GM20000 (cell line): Measurements from ENCODE around the gene ITGB1.

Experiments
- DNase-seq: peaks from one replicate; pipeline ENCODE4 v3.0.0; 2012; ENCODE audit warnings: low spot score
- CTCF ChIP-seq: IDR thresholded peaks from 2 replicates; pipeline ENCODE4 v1.5.1; 2012; ENCODE audit warnings: mild to moderate bottlenecking, control low read depth; ENCODE audit errors: extremely low read depth, missing control alignments

ITGB1 gene

DNA sequence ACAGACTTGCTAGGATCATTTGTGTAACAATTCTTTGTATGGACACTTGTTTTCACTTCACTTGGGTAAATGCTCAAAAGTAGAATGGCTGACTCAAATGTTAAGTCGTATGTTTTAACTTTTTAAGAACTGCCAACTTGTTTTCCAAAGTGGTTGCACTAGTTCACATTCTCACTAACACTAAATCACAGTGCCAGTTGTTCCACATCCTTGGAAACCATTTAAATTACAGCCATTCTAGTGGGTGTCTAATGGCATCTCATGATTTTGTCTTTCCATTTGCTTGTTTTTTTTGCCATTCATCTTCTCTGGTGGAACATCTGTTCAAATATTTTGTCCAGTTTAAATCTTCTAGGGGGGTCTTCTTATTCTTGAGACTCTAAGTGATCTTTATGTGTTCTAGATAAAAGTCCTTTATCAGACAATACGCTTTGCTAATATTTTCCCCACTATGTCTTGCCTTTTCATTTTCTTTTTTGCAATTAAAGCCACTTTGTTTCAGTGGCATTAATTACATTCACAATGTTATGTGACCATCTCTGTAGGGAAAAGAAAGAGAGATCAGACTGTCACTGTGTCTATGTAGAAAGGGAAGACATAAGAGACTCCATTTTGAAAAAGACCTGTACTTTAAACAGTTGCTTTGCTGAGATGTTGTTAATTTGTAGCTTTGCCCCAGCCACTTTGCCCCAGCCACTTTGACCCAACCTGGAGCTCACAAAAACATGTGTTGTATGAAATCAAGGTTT lies 63.9 kb downstream of the ITGB1 start:
- no peak for DNase-seq
- TF ChIP-seq CTCF: no peak

DNA sequence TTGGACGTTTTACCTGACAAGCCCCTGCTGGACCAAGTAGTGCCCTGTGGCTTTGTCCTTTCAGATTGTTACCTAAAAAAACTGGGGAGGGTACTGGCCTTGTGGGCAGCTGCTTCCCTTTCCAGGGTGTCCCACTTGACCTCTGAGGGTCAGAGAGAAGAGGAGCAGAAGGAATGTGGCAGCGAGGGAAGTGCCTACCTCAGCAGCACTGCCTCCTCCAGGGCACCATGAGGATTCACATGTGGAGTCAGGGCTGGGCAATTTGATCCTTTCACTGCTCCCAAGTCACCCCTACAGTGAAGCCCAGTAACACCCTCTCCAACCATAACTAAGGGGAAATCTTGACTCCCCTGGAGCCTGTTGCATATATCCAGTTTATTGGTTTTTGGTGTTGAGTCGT lies 64.6 kb downstream of the ITGB1 start:
- no peak for TF ChIP-seq CTCF
- no peak for DNase-seq

- no peak for TF ChIP-seq CTCF
- no peak for DNase-seq
Measured at GRCh38 chr10:32891261-32891660, 66.8 kb downstream of the ITGB1 start.

DNA sequence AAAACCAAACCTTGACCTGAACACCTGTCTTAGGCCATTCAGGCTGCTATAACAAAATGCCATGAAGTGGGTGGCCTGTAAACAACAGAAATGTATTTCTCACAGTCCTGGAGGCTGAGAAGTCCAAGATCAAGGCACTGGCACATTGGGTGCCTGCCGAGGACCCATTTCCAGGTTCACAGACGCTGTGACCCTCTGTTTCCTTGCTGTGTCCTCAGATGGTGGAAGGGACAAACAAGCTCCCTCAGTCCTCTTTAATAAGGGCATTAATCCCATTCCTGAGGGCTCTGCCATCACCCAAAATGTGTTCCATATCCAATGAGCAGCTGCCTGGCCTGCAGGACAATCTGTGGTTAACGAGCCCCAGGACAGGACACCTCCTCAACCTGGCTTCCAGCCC lies 67.6 kb downstream of the ITGB1 start:
- no peak for DNase-seq
- no peak for TF ChIP-seq CTCF

DNA sequence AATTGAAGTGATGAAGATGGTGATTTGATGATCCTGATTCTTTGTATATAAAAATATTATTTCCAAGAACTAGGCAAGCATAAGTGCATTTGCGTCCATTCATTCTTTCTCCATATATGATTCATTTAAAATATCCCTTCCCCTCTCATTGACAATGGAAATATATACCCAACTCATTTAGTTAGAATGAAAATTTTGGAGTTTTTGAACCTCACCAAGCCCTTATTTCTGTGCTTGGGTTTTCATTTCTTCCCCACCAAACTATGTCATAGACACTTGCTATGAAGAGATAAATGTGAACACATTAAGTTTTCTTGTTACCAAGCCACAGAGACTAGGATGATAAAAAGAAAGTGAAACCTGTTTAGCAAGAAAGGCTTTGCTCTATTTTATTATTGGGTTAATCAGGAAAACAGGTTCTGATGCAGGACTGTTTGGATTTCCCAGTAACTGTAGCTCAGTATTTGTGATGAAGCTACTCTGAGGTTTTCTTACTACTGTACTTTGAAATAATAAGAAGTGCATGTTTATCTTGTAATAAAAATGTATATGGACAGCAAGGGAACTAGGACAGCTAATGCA lies 68.3 kb downstream of the ITGB1 start:
- no peak for TF ChIP-seq CTCF
- DNase-seq: no peak

DNA sequence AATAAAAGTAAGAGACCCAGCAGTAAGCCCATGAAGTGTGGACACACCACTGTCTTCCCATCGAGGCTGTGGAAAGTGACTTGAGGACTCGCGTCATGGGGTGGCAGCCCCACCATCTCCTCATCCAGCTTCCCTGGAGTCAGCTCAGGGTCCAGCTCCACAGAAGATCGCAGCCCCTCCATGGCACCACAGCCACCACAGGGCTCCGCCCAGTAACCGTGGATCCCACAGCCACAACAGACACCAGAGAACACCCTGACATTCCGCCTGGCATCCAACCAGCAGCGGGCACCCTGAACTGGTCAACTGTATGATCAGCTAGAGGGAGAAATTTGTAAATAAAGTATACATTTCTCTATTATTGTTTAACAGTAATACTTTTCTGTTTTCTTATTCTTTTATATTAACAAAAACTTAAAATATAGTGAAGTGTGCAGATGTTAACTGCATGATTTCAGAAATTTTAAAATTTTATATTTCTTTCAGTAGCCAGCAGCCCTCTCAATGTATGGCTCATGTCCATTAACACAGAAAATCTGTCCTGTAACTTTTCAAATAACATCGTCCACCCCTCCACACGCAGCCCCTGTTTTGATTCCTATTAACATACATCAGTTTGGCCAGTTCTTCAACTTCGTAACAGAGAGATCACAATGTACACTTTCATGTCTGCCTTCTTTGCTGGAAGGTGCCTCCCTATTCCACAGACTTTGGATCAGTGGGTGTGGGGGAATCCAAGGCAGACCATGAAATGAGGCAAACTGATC lies 69.7 kb downstream of the ITGB1 start:
- no peak for DNase-seq
- no peak for TF ChIP-seq CTCF

GRCh38 chr10:32887481-32887880 lies 70.5 kb downstream of the ITGB1 start:
- DNase-seq: no peak
- TF ChIP-seq CTCF: no peak
